ENCODE results near the gene CHST12. TPM values are rescaled to one million over a fixed set of nuclear protein-coding genes. Genes with fewer than 3 reads are reported as not detected.

The CHST12 gene
- total and polyA plus RNA-seq, 8 donors = 11.7 to 27.1 (median 15.0) TPM

GRCh38 chr7:2474224-2474623 lies 70.8 kb downstream of the CHST12 start:
- Histone ChIP-seq H3K36me3 (no peaks in the 10 kb centered on the region), H3K9me3 (no peaks in the 10 kb centered on the region), H3K4me3 (no peak overlapping the region), H3K27me3 (peaks cover 0 to 21% of the 10 kb centered on the region in 2 donors), H3K4me1 (peaks cover 11 to 42% of the 10 kb centered on the region in 2 donors), H3K27ac (no peak overlapping the region)
- no peak for TF ChIP-seq CTCF (IDR thresholded peaks at IDR 0.05)
- ATAC-seq (no peak), DNase-seq (peak in 1 of 4 donors; percentile 62)
- intact Hi-C loops (cut with DNase I) = loop anchor here in 1 of 2 donors (10.0 kb wide), 1 partner anchor 91 kb away; no protein-coding TSS in a partner anchor

GRCh38 chr7:2474813-2475677 lies 71.6 kb downstream of the CHST12 start:
- no peak for TF ChIP-seq CTCF (IDR thresholded peaks at IDR 0.05)
- Histone ChIP-seq H3K4me1 (peaks cover 11 to 34% of the 10 kb centered on the region in 2 donors), H3K27me3 (peaks cover 0 to 29% of the 10 kb centered on the region in 2 donors), H3K36me3 (no peaks in the 10 kb centered on the region), H3K4me3 (no peak overlapping the region), H3K27ac (no peak overlapping the region), H3K9me3 (no peaks in the 10 kb centered on the region)
- ATAC-seq (no peak), DNase-seq (peak in 1 of 4 donors; percentile 69)
- intact Hi-C loops (cut with DNase I) = loop anchor here in 1 of 2 donors (10.0 kb wide), 1 partner anchor 90 kb away; no protein-coding TSS in a partner anchor

- Histone ChIP-seq H3K9me3 (no peaks in the 10 kb centered on the region), H3K4me3 (no peak overlapping the region), H3K36me3 (no peaks in the 10 kb centered on the region), H3K27me3 (peaks cover 0 to 34% of the 10 kb centered on the region in 2 donors), H3K27ac (no peak overlapping the region), H3K4me1 (peaks cover 11 to 31% of the 10 kb centered on the region in 2 donors)
- no peak for ATAC-seq
- intact Hi-C loops (cut with DNase I) = loop anchor here in 1 of 2 donors (10.0 kb wide), 1 partner anchor 89 kb away; no protein-coding TSS in a partner anchor
- no peak for DNase-seq
- no peak for TF ChIP-seq CTCF (IDR thresholded peaks at IDR 0.05)
Observed at GRCh38 chr7:2475678-2476015, 72.2 kb downstream of the CHST12 start.

- intact Hi-C loops (cut with DNase I) = loop anchor here in 1 of 2 donors (10.0 kb wide), 1 partner anchor 89 kb away; no protein-coding TSS in a partner anchor
- TF ChIP-seq CTCF (IDR thresholded peaks at IDR 0.05) = no peak
- Histone ChIP-seq H3K36me3 (no peaks in the 10 kb centered on the region), H3K4me3 (no peak within 1 kb of the TSS), H3K9me3 (no peaks in the 10 kb centered on the region), H3K27ac (no peak within 1 kb of the TSS), H3K27me3 (peaks cover 0 to 37% of the 10 kb centered on the region in 2 donors), H3K4me1 (peaks cover 11 to 26% of the 10 kb centered on the region in 2 donors)
- no peak for ATAC-seq
- DNase-seq = no peak
Observed at GRCh38 chr7:2476298-2476697, 72.9 kb downstream of the CHST12 start, which contains the start of gene GRIFIN. Gene GRIFIN (minus strand): TSS chr7:2476398. CDS start chr7:2476383, 15 bp downstream.
